Upper lobe of left lung (tissue), 6 donors: ENCODE results near the gene GCC1. TPM values are rescaled to one million over a fixed set of nuclear protein-coding genes. Genes with fewer than 3 reads are reported as not detected.

Experiments used
- ATAC-seq, 2 donors: fragments of 200-7000 bp; cut with Tn5 transposase; one replicate each; pipeline ENCODE4 v1.9.1; 2022; ENCODE audit warnings: mild to moderate bottlenecking in 2 of 2, moderate library complexity in 2 of 2; ENCODE audit not compliant: low FRiP score in 2 of 2
- DNase-seq, 2 donors: peaks; one replicate each; pipeline ENCODE4 v3.0.0-alpha.2; 2019 to 2020
- H3K27ac ChIP-seq, 4 donors: fragments of 200-600 bp; sonication (generic); one replicate each; pipeline ENCODE4 v1.5.1; 2016 to 2019
- H3K27me3 ChIP-seq, 4 donors: fragments of 200-600 bp; sonication (generic); one replicate each; pipeline ENCODE4 v1.5.1; 2017 to 2019
- H3K36me3 ChIP-seq, 4 donors: fragments of 200-600 bp; sonication (generic); one replicate each; pipeline ENCODE4 v1.5.1; 2016 to 2019
- H3K4me1 ChIP-seq, 4 donors: fragments of 200-600 bp; sonication (generic); one replicate each; pipeline ENCODE4 v1.5.1; 2018 to 2019
- H3K4me3 ChIP-seq, 4 donors: fragments of 200-600 bp; sonication (generic); one replicate each; pipeline ENCODE4 v1.5.1; 2017 to 2019; ENCODE audit warnings: mild to moderate bottlenecking in 2 of 4, moderate library complexity in 1 of 4
- H3K9me3 ChIP-seq, 4 donors: fragments of 200-600 bp; sonication (generic); one replicate each; pipeline ENCODE4 v1.5.1; 2018 to 2019
- EP300 ChIP-seq, 4 donors: sonication (generic); formaldehyde crosslinking; IDR thresholded peaks; one replicate each; pipeline ENCODE4 v1.5.1; 2017; ENCODE audit warnings: antibody characterized with exemption in 4 of 4, control low read depth in 2 of 4
- POLR2A ChIP-seq, 4 donors: fragments of 450-650 bp; IDR thresholded peaks; one replicate each; pipeline ENCODE4 v1.5.1; 2016 to 2017; ENCODE audit warnings: antibody characterized with exemption in 4 of 4, mild to moderate bottlenecking in 2 of 4
- POLR2AphosphoS5 ChIP-seq, 2 donors: sonication (generic); formaldehyde crosslinking; IDR thresholded peaks; one replicate each; pipeline ENCODE4 v1.5.1; 2017; ENCODE audit warnings: antibody characterized with exemption in 2 of 2
- WGBS, 2 donors: methylation state at CpG; one replicate each; pipeline ENCODE4 v1.1.5; 2017 to 2018; 5-methylcytosine and 5-hydroxymethylcytosine counted together
- total RNA-seq, 6 donors: library from RNA; depleted of rRNA in 4 of 6; stranded (reverse); fragments of >200 nt in 4 of 6; gene quantifications; one replicate each; pipeline versions ENCODE4 v1.1.0 to v1.2.1, GENCODE V29; 2016 to 2021
- TF ChIP-seq, protein P1 (sequence below), 6 experiments: fragments of 450-650 bp in 4 of 6; fragments of 200-600 bp in 2 of 6; sonication (generic) in 2 of 6; IDR thresholded peaks; one replicate each; pipeline ENCODE4 v1.5.1; 2016 to 2019; ENCODE audit warnings: antibody characterized with exemption in 6 of 6
- donor health status: DM: no; HTN: no; CAD: no; lungs with moderate emphysema.
- donor health status: DM: no; HTN: yes; CAD: no; lungs with severe emphysema.

The GCC1 gene
- total RNA-seq, 6 donors from 2014 or later = 12.6 to 19.5 (median 17.4) TPM

DNA sequence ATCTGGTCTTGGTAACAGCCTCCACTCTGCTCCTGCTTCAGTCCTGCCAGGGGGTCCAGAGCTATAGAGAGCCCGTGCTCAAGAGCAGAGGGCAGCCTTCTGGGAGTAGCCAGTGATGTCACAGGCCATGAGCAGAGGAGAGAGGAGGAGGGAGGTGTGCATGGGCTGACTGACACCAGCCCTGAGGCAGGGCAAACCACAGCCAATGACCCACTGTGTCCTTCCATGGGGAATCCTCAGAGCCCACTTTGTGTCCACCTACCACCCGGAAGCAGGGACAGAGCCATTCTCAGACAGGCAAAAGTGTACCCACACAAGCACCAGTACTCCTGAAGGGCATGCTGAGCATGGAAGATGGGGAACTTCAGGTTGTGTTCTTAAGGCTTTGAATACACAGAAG, 32.6 kb upstream of the GCC1 start, which contains the start of gene PAX4:
Gene PAX4 (minus strand): TSS at position 101 of the 400 bp plus-strand sequence. CDS start 2,214 bp downstream, outside the sequence.
- Histone ChIP-seq H3K4me1 (peaks cover 0 to 6% (median 0%) of the 10 kb centered on the region in 4 donors), H3K36me3 (no peaks in the 10 kb centered on the region), H3K9me3 (no peaks in the 10 kb centered on the region), H3K27me3 (peaks cover 0 to 15% (median 7%) of the 10 kb centered on the region in 4 donors), H3K27ac (no peak within 1 kb of the TSS), H3K4me3 (no peak within 1 kb of the TSS)
- DNase-seq = no peak
- 54% methylated on average over 2 of the region's 2 CpGs; no CpG with 5 or more reads in 1 of the 2 donors for WGBS, 2 donors
- ATAC-seq = no peak
- TF ChIP-seq POLR2AphosphoS5 (IDR thresholded peaks at IDR 0.05) (no peak), EP300 (IDR thresholded peaks at IDR 0.05) (no peak), POLR2A (IDR thresholded peaks at IDR 0.05) (no peak)
- TF ChIP-seq, protein P1, sequence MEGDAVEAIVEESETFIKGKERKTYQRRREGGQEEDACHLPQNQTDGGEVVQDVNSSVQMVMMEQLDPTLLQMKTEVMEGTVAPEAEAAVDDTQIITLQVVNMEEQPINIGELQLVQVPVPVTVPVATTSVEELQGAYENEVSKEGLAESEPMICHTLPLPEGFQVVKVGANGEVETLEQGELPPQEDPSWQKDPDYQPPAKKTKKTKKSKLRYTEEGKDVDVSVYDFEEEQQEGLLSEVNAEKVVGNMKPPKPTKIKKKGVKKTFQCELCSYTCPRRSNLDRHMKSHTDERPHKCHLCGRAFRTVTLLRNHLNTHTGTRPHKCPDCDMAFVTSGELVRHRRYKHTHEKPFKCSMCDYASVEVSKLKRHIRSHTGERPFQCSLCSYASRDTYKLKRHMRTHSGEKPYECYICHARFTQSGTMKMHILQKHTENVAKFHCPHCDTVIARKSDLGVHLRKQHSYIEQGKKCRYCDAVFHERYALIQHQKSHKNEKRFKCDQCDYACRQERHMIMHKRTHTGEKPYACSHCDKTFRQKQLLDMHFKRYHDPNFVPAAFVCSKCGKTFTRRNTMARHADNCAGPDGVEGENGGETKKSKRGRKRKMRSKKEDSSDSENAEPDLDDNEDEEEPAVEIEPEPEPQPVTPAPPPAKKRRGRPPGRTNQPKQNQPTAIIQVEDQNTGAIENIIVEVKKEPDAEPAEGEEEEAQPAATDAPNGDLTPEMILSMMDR (IDR thresholded peaks at IDR 0.05) = no peak

DNA sequence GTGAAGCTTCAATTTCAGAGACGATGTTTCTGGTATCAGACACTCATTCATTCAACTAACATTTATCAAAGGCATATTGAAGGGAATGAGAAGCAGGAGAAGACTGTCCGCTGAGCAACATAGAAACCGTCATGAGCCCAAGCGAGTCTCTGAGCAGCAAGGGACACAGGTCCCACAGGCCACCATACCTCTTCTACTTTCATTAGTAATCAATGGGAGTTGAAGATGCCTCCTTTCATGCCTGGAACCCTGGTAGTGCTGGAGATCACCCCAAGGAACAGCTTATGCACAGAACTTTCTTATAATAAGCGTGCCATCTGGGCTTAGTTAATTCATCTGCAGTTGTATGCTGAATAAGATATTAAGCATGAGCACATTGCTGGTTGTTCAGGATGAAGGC, 31.3 kb upstream of the GCC1 start:
- peaks cover 0 to 6% (median 0%) of the 10 kb centered on the region in 4 donors for H3K4me1 ChIP-seq
- no peaks in the 10 kb centered on the region for H3K36me3 ChIP-seq
- H3K27me3 ChIP-seq = peaks cover 0 to 15% (median 7%) of the 10 kb centered on the region in 4 donors
- 81 to 87% methylated on average over 5 of the region's 5 CpGs for WGBS, 2 donors
- no peak for ATAC-seq
- no peak for DNase-seq
- no peak for TF ChIP-seq POLR2A (IDR thresholded peaks at IDR 0.05)
- no peak overlapping the region for H3K27ac ChIP-seq
- no peaks in the 10 kb centered on the region for H3K9me3 ChIP-seq
- no peak overlapping the region for H3K4me3 ChIP-seq

DNA sequence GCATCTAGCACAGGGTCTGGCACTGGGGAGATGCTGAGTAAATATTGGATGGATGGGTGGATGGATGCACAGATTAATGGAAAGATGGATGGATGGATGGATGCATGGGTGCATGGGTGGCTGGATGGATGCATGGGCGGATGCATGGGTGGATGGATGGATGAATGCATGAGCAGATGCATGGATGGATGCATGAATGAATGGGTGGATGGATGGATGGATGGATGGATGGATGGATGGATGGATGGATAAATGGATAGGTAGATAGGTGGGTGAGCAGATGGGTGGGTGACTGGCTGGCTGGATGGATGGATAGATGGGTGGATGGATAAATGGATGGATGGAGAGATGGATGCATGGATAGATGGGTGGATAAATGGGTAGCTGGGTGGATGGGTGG, 26.9 kb upstream of the GCC1 start:
- DNase-seq = no peak
- no peak for TF ChIP-seq POLR2AphosphoS5 (IDR thresholded peaks at IDR 0.05)
- TF ChIP-seq EP300 (IDR thresholded peaks at IDR 0.05) = no peak
- TF ChIP-seq, protein P1 (IDR thresholded peaks at IDR 0.05) = no peak
- no peak for TF ChIP-seq POLR2A (IDR thresholded peaks at IDR 0.05)
- ATAC-seq = no peak
- peaks cover 0 to 12% (median 0%) of the 10 kb centered on the region in 4 donors for H3K9me3 ChIP-seq
- H3K27ac ChIP-seq = no peak overlapping the region
- no peak overlapping the region for H3K4me3 ChIP-seq
- 77 to 93% methylated on average over 1 of the region's 1 CpG for WGBS, 2 donors
- H3K27me3 ChIP-seq = peaks cover 0 to 5% (median 0%) of the 10 kb centered on the region in 4 donors
- no peaks in the 10 kb centered on the region for H3K4me1 ChIP-seq
- H3K36me3 ChIP-seq = no peaks in the 10 kb centered on the region

DNA sequence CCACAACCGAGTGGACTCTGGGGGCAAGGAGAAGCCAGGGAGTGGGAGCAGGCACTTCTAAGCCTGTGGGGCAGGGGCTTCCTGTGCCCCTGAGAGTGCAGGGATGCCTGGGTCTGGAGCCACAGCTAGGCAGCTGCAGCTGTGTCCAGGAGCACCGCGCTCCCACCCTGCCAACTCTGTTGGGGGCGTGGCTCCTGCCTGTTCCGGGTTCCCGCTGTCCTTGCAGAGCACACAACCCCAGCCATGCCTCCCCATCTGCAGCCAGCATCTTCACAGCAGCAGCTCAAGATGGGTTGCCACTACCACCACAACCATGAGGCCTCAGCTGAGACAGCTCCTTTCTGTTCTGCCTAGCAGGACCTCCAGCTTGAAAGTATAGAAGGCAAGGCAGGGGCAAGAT, 23.9 kb upstream of the GCC1 start:
- Histone ChIP-seq H3K27me3 (no peaks in the 10 kb centered on the region), H3K36me3 (no peaks in the 10 kb centered on the region), H3K9me3 (peaks cover 0 to 12% (median 0%) of the 10 kb centered on the region in 4 donors), H3K4me1 (no peaks in the 10 kb centered on the region), H3K27ac (no peak overlapping the region), H3K4me3 (no peak overlapping the region)
- 95% methylated on average over 6 of the region's 6 CpGs; no CpG with 5 or more reads in 1 of the 2 donors for WGBS, 2 donors
- TF ChIP-seq EP300 (IDR thresholded peaks at IDR 0.05) (no peak), POLR2AphosphoS5 (IDR thresholded peaks at IDR 0.05) (no peak), POLR2A (IDR thresholded peaks at IDR 0.05) (no peak)
- TF ChIP-seq, protein P1 (IDR thresholded peaks at IDR 0.05) = no peak
- ATAC-seq (no peak), DNase-seq (peak in 1 of 2 donors; percentile 41)

DNA sequence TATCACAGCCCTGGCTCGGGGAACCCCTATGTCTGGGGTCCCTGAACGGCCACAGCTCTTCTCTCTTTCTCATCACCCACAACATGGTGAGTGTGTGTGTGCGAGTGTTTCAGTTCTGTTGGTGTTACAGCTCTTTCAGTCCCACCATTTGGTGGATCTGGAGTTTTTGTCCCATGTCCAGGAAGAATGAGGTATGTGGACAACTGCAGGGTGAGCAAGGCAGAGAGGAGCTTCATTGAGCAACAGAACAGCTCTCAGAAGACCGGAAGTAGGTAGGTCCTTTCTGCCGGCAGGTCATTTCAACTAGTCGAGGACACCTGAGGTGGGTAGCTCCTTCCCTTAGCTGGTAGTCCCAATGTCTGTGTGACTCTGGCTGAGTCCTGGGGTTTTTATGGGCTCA, 23.1 kb upstream of the GCC1 start:
- Histone ChIP-seq H3K4me1 (no peaks in the 10 kb centered on the region), H3K27me3 (no peaks in the 10 kb centered on the region), H3K4me3 (no peak overlapping the region), H3K9me3 (peaks cover 0 to 12% (median 0%) of the 10 kb centered on the region in 4 donors), H3K36me3 (no peaks in the 10 kb centered on the region), H3K27ac (no peak overlapping the region)
- TF ChIP-seq POLR2A (IDR thresholded peaks at IDR 0.05) (no peak), POLR2AphosphoS5 (IDR thresholded peaks at IDR 0.05) (no peak), EP300 (IDR thresholded peaks at IDR 0.05) (no peak)
- TF ChIP-seq, protein P1 (IDR thresholded peaks at IDR 0.05) = no peak
- ATAC-seq (no peak), DNase-seq (no peak)
- WGBS, 2 donors = 85 to 89% methylated on average over 5 to 6 of the region's 6 CpGs
